K562 (cell line): ENCODE data around the gene PRKAG2. TPM values are rescaled to one million over a fixed set of nuclear protein-coding genes. Genes with fewer than 3 reads are reported as not detected.
A peak's percentile ranks its signal among the peaks of the same experiment; 100 is the strongest.

Experiments used
- ATAC-seq: fragments of 200-7000 bp; cut with Tn5 transposase; 3 replicates; pipeline ENCODE4 v1.9.1; 2020; ENCODE audit warnings: moderate library complexity
- BruUV-seq: library from RNA; stranded (reverse); fragments of 400-500 nt; replicated peaks from 2 replicates; lab custom pipeline; 2021; lab: Mats Ljungman, UMichigan
- CTCF ChIA-PET: fragments of 300-600 bp; formaldehyde crosslinking; extraction: SDS; loops from one replicate; lab custom pipeline; 2021; ENCODE audit warnings: low intra/inter-chr PET ratio; lab: Yijun Ruan, JAX
- POLR2A ChIA-PET: fragments of 300-600, 350-650 bp; sonication (Branson Sonifier 250); formaldehyde crosslinking; extraction: SDS; loops from one replicate; lab custom pipeline; 2021; ENCODE audit warnings: antibody characterized with exemption, inconsistent platforms; lab: Yijun Ruan, JAX
- DNase-seq, 4 experiments: peaks; one replicate each; pipeline versions ENCODE4 v3.0.0 to v3.0.0-alpha.2; 2011 to 2018; ENCODE audit warnings: low spot score in 3 of 4, mixed read lengths in 3 of 4; ENCODE audit errors: extremely low read depth in 1 of 4
- FAIRE-seq: peaks from 2 replicates; lab custom pipeline; 2011; peaks lifted over from hg19 to GRCh38; lab: Jason Lieb, UNC
- H2AFZ ChIP-seq: 2 replicates; pipeline ENCODE4 v1.6.0; 2011; ENCODE audit warnings: low read depth, low read length, control low read depth, inconsistent platforms
- H3K27ac ChIP-seq: fragments of 200-600 bp; 3 replicates; pipeline ENCODE4 v1.8.0; 2011; ENCODE audit warnings: low read depth, mild to moderate bottlenecking, control low read depth, inconsistent platforms, low read length, moderate library complexity, mixed read lengths; ENCODE audit errors: extremely low read depth
- H3K27me3 ChIP-seq, 2 experiments: fragments of 300-600 bp in 1 of 2; 2 replicates in 1 of 2; 3 replicates in 1 of 2; pipeline versions ENCODE4 v1.6.0 to v1.8.0; 2011; ENCODE audit warnings: inconsistent platforms in 2 of 2, low read length in 2 of 2, mild to moderate bottlenecking in 1 of 2, mixed read lengths in 1 of 2, moderate library complexity in 1 of 2; ENCODE audit not compliant: control insufficient read depth in 2 of 2, insufficient read depth in 2 of 2
- H3K36me3 ChIP-seq: fragments of 300-600 bp; 3 replicates; pipeline ENCODE4 v1.8.0; 2011; ENCODE audit warnings: mild to moderate bottlenecking, low read length, inconsistent platforms; ENCODE audit not compliant: control insufficient read depth, insufficient read depth
- H3K4me1 ChIP-seq, 2 experiments: fragments of 200-600 bp in 1 of 2; replicated peaks in 1 of 2; 2 replicates in 1 of 2; 3 replicates in 1 of 2; pipeline versions ENCODE4 v1.5.1 to v1.8.0; 2011; ENCODE audit warnings: inconsistent platforms in 2 of 2, low read length in 2 of 2, mild to moderate bottlenecking in 1 of 2, mixed read lengths in 1 of 2, moderate library complexity in 1 of 2; ENCODE audit not compliant: control insufficient read depth in 2 of 2, insufficient read depth in 2 of 2
- H3K4me2 ChIP-seq: 2 replicates; pipeline ENCODE4 v1.6.1; 2011; ENCODE audit warnings: low read length, control low read depth, inconsistent platforms, mixed read lengths; ENCODE audit not compliant: insufficient read depth
- H3K4me3 ChIP-seq: fragments of 200-600 bp; sonication (generic), shearing (Covaris generic); 2 replicates; pipeline ENCODE4 v1.5.1; 2016; ENCODE audit warnings: control low read depth, inconsistent platforms
- H3K79me2 ChIP-seq: fragments of 200-600 bp; 3 replicates; pipeline ENCODE4 v1.8.0; 2011; ENCODE audit warnings: low read length, inconsistent platforms; ENCODE audit not compliant: control insufficient read depth, insufficient read depth
- H3K9ac ChIP-seq, 2 experiments: 2 replicates each; pipeline versions ENCODE4 v1.6.0 to v1.6.1; 2011; ENCODE audit warnings: low read depth in 2 of 2, low read length in 2 of 2, control low read depth in 1 of 2, inconsistent platforms in 1 of 2, mild to moderate bottlenecking in 1 of 2, mixed read lengths in 1 of 2; ENCODE audit not compliant: insufficient read depth in 1 of 2
- H3K9me1 ChIP-seq: one replicate; pipeline ENCODE4 v1.6.0; 2011; ENCODE audit warnings: inconsistent platforms, mild to moderate bottlenecking, low read length, moderate library complexity; ENCODE audit not compliant: control insufficient read depth, insufficient read depth
- H3K9me3 ChIP-seq: replicated peaks from 2 replicates; pipeline ENCODE4 v1.5.1; 2011; ENCODE audit warnings: low read depth, low read length, inconsistent platforms; ENCODE audit not compliant: control insufficient read depth, insufficient read depth
- H4K20me1 ChIP-seq: replicated peaks from 2 replicates; pipeline ENCODE4 v1.6.1; 2011; ENCODE audit warnings: low read length, inconsistent platforms, mixed read lengths; ENCODE audit not compliant: control insufficient read depth, insufficient read depth
- EGR1 ChIP-seq: fragments of 450-650 bp; conservative IDR thresholded peaks from 2 replicates; pipeline ENCODE4 v1.6.1; 2017; ENCODE audit warnings: mild to moderate bottlenecking
- ESRRA ChIP-seq: fragments of 450-650 bp; IDR thresholded peaks from 2 replicates; pipeline ENCODE4 v1.6.1; 2014; ENCODE audit warnings: low read depth, mild to moderate bottlenecking, moderate library complexity, borderline replicate concordance
- HDAC1 ChIP-seq, 2 experiments: fragments of 450-650 bp; IDR thresholded peaks; 2 replicates each; pipeline ENCODE4 v1.6.1; 2016 to 2017; ENCODE audit warnings: inconsistent platforms in 1 of 2, mild to moderate bottlenecking in 1 of 2, moderate library complexity in 1 of 2
- MEIS2 ChIP-seq: fragments of 450-650 bp; IDR thresholded peaks from 2 replicates; pipeline ENCODE4 v1.6.1; 2014; ENCODE audit warnings: mild to moderate bottlenecking; ENCODE audit not compliant: partially characterized antibody
- MYNN ChIP-seq, 2 experiments: sonication (generic); formaldehyde crosslinking in 1 of 2; IDR thresholded peaks; 2 replicates each; pipeline versions ENCODE4 v1.5.0 to v1.6.1; 2016 to 2020; ENCODE audit warnings: antibody characterized with exemption in 1 of 2, missing genetic modification reagents in 1 of 2
- NRF1 ChIP-seq, 2 experiments: fragments of 450-650 bp; IDR thresholded peaks in 1 of 2; conservative IDR thresholded peaks in 1 of 2; 2 replicates each; pipeline ENCODE4 v1.6.1; 2014; ENCODE audit warnings: mild to moderate bottlenecking in 2 of 2
- PHF20 ChIP-seq: fragments of 450-650 bp; IDR thresholded peaks from 2 replicates; pipeline ENCODE4 v1.6.1; 2018; ENCODE audit not compliant: partially characterized antibody
- RERE ChIP-seq: sonication (generic); formaldehyde crosslinking; IDR thresholded peaks from 2 replicates; pipeline ENCODE4 v1.8.0; 2023; ENCODE audit warnings: missing genetic modification reagents, mild to moderate bottlenecking, borderline replicate concordance
- SPI1 ChIP-seq: IDR thresholded peaks from 2 replicates; pipeline ENCODE4 v1.6.1; 2011; ENCODE audit warnings: low read depth, low read length, control low read depth, borderline replicate concordance
- TRIM25 ChIP-seq: fragments of 450-650 bp; IDR thresholded peaks from 2 replicates; pipeline ENCODE4 v1.7.0; 2016; ENCODE audit warnings: borderline replicate concordance
- WGBS: fragments of 100-300 bp; shearing (Covaris generic); methylation state at CpG from one replicate; pipeline ENCODE4 v1.1.6; 2016; ENCODE audit warnings: low coverage, mixed read lengths; ENCODE audit not compliant: insufficient coverage; ENCODE audit errors: missing lambda C conversion rate; 5-methylcytosine and 5-hydroxymethylcytosine counted together
- in situ Hi-C: fragments of 300-500 bp; cut with MboI; formaldehyde crosslinking; loops from 4 replicates; pipeline ENCODE4 v1.15.0; 2018; ENCODE audit warnings: inconsistent platforms, mixed read lengths
- intact Hi-C: fragments of 100-400 bp; cut with micrococcal nuclease; formaldehyde crosslinking; loops from 2 replicates; pipeline ENCODE4 v1.14.2; 2022
- polyA plus RNA-seq, 8 experiments: library from polyadenylated mRNA; depleted of rRNA in 4 of 8; stranded (reverse) in 5 of 8; unstranded in 3 of 8; fragments of >200 nt; fragmentation: Nextera tagmentation in 2 of 8; fragmentation: Illumina TruSeq in 1 of 8; extraction: Ambion mirVana in 2 of 8; extraction: Trizol in 1 of 8; gene quantifications; 2 replicates each; pipeline versions ENCODE4 v1.2.1 to v1.2.3, GENCODE V29; 2011 to 2014; ENCODE audit warnings: inconsistent platforms in 1 of 8, missing spikeins in 1 of 8
- total RNA-seq, 7 experiments: library from RNA; depleted of rRNA in 6 of 7; stranded (reverse); fragments of >200 nt in 6 of 7; fragmentation: Illumina TruSeq in 2 of 7; extraction: Trizol in 2 of 7; gene quantifications; 2 replicates each; pipeline versions ENCODE4 v1.2.1 to v1.2.3, GENCODE V29; 2011 to 2021; ENCODE audit warnings: low replicate concordance in 1 of 7

The PRKAG2 gene
- total and polyA plus RNA-seq, 9 of the 15 experiments (the other 6 are each of a cell fraction or from before 2014, with no cell fraction given): 0.99 to 5.6 (median 3.3) TPM

GRCh38 chr7:151891182-151891581 lies 14.3 kb upstream of the PRKAG2 start (continued):
- TF ChIP-seq RERE: no peak
- TF ChIP-seq MEIS2: no peak

- no peak overlapping the region for H3K4me2 ChIP-seq
- no peak overlapping the region for H3K9ac ChIP-seq
- H3K36me3 ChIP-seq: no peaks in the 10 kb centered on the region
- FAIRE-seq: no peak
- no peak overlapping the region for H2AFZ ChIP-seq
- no peaks in the 10 kb centered on the region for H3K79me2 ChIP-seq
- H3K27me3 ChIP-seq: peaks cover 65 to 92% of the 10 kb centered on the region in 2 experiments
- no TSS peak for BruUV-seq
- H4K20me1 ChIP-seq: no peaks in the 10 kb centered on the region
- intact Hi-C loops (no loop called here), in situ Hi-C loops (no loop called here)
- H3K9me1 ChIP-seq: no peaks in the 10 kb centered on the region
- ChIA-PET POLR2A (interaction anchor here (0.5 to 1.2 kb wide), 4 partner anchors 10 to 1021 kb away, joined by 3 to 4 read pairs (median 3); no protein-coding TSS in a partner anchor), CTCF (no interaction called here)
- ATAC-seq: peak; percentile 34; the same call in 1 of the 3 replicates
- TF ChIP-seq HDAC1 (IDR thresholded peaks at IDR 0.05): no peak
- peak; percentile 76 for TF ChIP-seq EGR1
- TF ChIP-seq MYNN (IDR thresholded peaks at IDR 0.05): peak; percentile 89
- TF ChIP-seq MYNN (CRISPR knock-in tag; IDR thresholded peaks at IDR 0.05): 0 out of 2 replicates have a peak, but pooled peaks have one; percentile 63
- TF ChIP-seq ESRRA: no peak
- no peak for TF ChIP-seq TRIM25
- TF ChIP-seq SPI1: peak; percentile 65; the same call in 1 of the 2 replicates
- peak in 1 of 2 experiments; percentile 46; a peak in 2 of 4 replicates for TF ChIP-seq NRF1 (conservative IDR thresholded peaks at IDR 0.05 in 1 of 2, IDR thresholded peaks at IDR 0.05 in 1 of 2)
- TF ChIP-seq PHF20: no peak
- DNase-seq: no peak
- no peak overlapping the region for H3K27ac ChIP-seq
- H3K4me3 ChIP-seq: no peak overlapping the region
- no peaks in the 10 kb centered on the region; a peak in 1 of 5 replicates for H3K4me1 ChIP-seq
- under 1% methylated on average over 12 of the region's 12 CpGs for WGBS
- H3K9me3 ChIP-seq: no peaks in the 10 kb centered on the region
Measured at GRCh38 chr7:151890355-151891004, 13.6 kb upstream of the PRKAG2 start.
